HG03139 (cell line): ENCODE results near the gene MFN1.
A peak's percentile ranks its signal among the peaks of the same experiment; 100 is the strongest.

Experiments
- ATAC-seq: cut with Tn5 transposase; IDR thresholded peaks from one replicate; pipeline ENCODE4 v1.9.1; 2021; ENCODE audit not compliant: unreplicated experiment

MFN1 gene

GRCh38 chr3:179428876-179429548 lies 81.5 kb downstream of the MFN1 start:
- no peak for ATAC-seq

DNA sequence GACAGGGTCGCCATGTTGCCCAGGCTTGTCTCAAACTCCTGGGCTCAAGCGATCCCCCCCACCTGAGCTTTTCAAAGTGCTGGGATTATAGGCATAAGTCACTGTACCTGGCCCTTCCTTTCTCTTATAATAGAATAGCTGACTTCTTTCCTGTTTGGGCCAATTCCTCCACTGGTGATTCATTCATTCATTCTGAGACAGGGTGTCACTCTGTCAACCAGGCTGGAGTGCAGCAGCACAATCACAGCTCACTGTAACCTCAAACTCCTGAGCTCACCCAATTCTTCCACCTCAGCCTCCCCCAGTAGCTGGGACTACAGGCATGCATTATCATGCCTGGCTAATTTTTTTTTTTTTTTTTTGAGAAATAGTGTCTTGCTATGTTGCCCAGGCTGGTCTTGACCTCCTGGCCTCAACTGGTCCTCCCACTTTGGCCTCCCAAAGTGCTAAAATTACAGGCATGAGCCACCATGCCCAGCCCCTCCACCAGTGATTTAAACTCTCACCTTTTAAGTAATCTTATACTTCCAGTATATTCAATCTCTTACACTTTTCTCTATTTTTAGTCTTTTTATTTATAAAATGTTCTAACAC lies 82.9 kb downstream of the MFN1 start:
- no peak for ATAC-seq

DNA sequence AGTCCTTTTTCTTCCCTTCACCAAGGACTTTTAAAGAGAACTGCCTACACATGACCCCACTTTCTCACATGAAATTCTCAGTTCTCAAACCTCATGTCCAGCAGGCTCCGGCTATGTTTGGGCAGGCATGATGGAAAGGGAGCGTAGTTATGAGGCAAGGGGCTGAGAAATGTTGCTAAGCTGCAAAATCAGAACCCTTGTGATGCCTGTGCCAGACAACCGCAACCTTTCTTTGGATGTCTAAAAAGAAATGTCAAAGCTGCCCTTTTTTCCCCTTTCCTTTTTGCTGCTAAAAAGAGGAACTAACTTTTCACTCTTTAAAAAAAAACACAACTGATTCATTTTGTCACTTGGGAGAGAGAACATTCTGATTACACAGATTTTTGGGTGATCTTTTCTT lies 84.5 kb downstream of the MFN1 start:
- peak; percentile 65 for ATAC-seq

DNA sequence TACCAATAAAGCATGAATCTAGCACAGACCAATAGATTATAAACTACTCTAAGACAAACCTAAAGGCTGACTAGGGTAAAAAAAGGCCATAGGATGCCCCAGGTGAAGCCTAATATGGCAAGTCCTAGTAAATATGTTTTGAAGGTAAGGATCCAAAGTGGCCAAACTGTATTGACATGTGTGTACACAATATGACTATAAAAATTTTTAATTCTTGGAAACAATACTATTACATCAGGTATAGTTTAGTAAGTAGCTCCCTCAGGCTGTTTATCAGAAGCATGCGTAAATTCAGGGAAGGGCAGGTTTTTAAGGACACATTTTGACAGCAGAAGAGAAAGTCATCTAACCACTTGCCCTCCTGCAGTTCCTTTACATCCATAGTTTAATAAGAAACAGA lies 84.9 kb downstream of the MFN1 start:
- no peak for ATAC-seq

GRCh38 chr3:179436517-179436916 lies 89.0 kb downstream of the MFN1 start:
- no peak for ATAC-seq

DNA sequence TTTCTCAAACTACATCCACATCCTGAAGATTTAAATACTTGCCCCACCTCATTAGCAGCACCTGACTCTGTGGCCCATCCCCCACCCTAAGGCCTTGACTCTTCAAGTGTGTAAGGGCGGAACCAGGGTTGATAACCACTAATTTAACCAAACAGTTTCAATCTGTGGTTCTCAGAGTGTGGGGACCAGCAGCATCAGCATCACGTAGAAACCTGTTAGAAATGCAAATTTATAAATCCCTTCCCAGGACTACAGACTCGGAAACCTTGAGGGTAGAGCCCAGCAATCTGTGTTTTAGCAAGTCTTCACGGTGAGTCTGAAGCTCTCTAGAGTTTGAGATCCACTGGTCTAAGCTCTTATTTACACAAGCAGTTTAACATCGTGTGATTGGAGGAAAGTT lies 91.3 kb downstream of the MFN1 start:
- ATAC-seq: peak; percentile 86
